ENCODE measurements around the gene USP25.

Gene USP25

DNA sequence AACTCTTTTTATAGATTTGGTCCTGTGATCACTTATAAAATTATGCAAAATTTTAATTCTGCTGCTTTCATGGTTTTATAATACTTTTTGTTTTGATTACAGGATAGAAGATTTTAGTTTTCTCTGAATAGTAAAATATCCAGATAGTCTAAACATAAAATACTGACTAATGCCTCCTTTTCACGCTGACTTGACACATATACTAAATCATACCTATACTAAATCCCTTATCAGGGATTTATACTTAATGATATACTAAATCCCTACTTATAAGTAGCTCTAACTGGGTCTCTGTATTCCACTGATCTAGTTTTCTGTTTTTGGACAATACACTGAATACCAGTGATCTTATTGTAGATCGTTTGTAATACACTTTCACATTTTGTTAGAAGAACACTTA, 128.0 kb downstream of the USP25 start:
- Histone ChIP-seq H3K9me3 (ENCODE audit: insufficient read depth, low read length) (no peaks in the 10 kb centered on the region), H3K36me3 (ENCODE audit: insufficient read depth, insufficient read length, low read length) (peaks cover 4% of the 10 kb centered on the region), H3K4me3 (ENCODE audit: insufficient read length, low read depth) (no peak overlapping the region), H3K27me3 (ENCODE audit: insufficient read depth, insufficient read length) (no peaks in the 10 kb centered on the region), H3K4me1 (ENCODE audit: insufficient read depth, insufficient read length) (no peaks in the 10 kb centered on the region), H3K9ac (ENCODE audit: insufficient read length, low read depth) (no peak overlapping the region)
- no peak for DNase-seq (ENCODE audit: low read depth, low spot score)
- TF ChIP-seq SUZ12 (IDR thresholded peaks at IDR 0.05; ENCODE audit: extremely low read depth, insufficient read depth, insufficient read length) (no peak), ZNF274 (IDR thresholded peaks at IDR 0.05; ENCODE audit: low read depth, low read length) (no peak), YY1 (IDR thresholded peaks at IDR 0.05; ENCODE audit: insufficient read depth, insufficient read length) (no peak)

DNA sequence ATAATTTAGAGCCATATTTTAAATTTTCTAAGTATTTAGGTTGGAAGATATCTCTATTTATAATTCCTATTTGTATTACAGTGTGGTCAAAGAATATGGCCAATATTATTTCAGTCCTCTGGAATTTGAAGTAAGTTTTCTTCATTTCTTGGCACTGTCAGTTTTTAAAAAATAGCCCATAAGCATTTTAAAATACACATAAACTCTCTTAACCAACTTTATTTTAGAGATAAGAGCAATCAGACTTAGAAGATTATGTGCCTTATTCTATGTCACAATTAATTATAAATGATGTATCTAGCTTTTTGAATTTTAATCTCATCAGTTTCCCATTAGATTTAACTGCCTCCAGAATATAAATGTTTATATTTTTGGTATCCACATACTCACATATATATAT, 130.8 kb downstream of the USP25 start:
- no peak for DNase-seq (ENCODE audit: low read depth, low spot score)
- TF ChIP-seq YY1 (IDR thresholded peaks at IDR 0.05; ENCODE audit: insufficient read depth, insufficient read length) (no peak), ZNF274 (IDR thresholded peaks at IDR 0.05; ENCODE audit: low read depth, low read length) (no peak), SUZ12 (IDR thresholded peaks at IDR 0.05; ENCODE audit: extremely low read depth, insufficient read depth, insufficient read length) (no peak)
- H3K4me1 ChIP-seq (ENCODE audit: insufficient read depth, insufficient read length) = no peaks in the 10 kb centered on the region
- peaks cover 9% of the 10 kb centered on the region for H3K36me3 ChIP-seq (ENCODE audit: insufficient read depth, insufficient read length, low read length)
- no peak overlapping the region for H3K9ac ChIP-seq (ENCODE audit: insufficient read length, low read depth)
- H3K27me3 ChIP-seq (ENCODE audit: insufficient read depth, insufficient read length) = no peaks in the 10 kb centered on the region
- no peak overlapping the region for H3K4me3 ChIP-seq (ENCODE audit: insufficient read length, low read depth)
- no peaks in the 10 kb centered on the region for H3K9me3 ChIP-seq (ENCODE audit: insufficient read depth, low read length)

DNA sequence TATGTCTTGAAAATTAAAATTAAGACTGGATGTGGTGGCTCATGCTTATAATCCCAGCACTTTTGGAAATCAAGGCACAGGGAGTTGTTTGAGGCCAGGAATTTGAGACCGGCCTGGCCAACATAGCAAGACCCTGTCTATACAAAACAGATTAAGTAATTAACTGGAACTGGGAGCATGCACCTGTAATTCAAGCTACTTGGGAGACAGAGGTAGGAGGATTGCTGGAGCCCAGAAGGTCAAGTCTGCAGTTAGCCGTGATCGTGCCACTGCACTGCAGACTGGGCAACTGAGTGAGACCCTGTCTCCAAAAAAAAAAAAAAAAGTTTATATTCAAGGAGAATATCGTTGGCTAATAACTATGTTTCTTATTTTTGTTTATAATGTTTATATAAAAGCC, 139.2 kb downstream of the USP25 start:
- no peaks in the 10 kb centered on the region for H3K9me3 ChIP-seq (ENCODE audit: insufficient read depth, low read length)
- peaks cover 31% of the 10 kb centered on the region for H3K36me3 ChIP-seq (ENCODE audit: insufficient read depth, insufficient read length, low read length)
- no peaks in the 10 kb centered on the region for H3K4me1 ChIP-seq (ENCODE audit: insufficient read depth, insufficient read length)
- H3K9ac ChIP-seq (ENCODE audit: insufficient read length, low read depth) = no peak overlapping the region
- DNase-seq (ENCODE audit: low read depth, low spot score) = no peak
- no peak overlapping the region for H3K4me3 ChIP-seq (ENCODE audit: insufficient read length, low read depth)
- no peaks in the 10 kb centered on the region for H3K27me3 ChIP-seq (ENCODE audit: insufficient read depth, insufficient read length)
- TF ChIP-seq SUZ12 (IDR thresholded peaks at IDR 0.05; ENCODE audit: extremely low read depth, insufficient read depth, insufficient read length) (no peak), YY1 (IDR thresholded peaks at IDR 0.05; ENCODE audit: insufficient read depth, insufficient read length) (no peak), ZNF274 (IDR thresholded peaks at IDR 0.05; ENCODE audit: low read depth, low read length) (no peak)

DNA sequence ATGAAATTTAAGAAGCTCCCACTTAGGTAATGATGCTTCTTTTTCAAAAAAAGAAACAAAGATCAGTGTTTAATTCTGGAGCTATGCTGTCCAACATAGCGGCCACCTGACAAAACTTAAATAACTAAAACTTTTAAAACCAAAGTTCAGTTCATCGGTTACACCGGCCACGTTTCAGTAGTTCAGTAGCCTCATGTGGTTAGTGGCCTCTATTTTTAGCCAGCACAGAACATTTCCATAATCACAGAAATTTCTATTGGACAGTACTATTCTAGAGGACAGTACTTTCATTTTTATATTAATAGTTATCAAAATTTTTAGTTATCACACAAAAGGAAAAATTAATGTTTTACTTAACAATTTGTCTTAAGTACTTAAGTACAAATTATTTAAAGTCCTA, 141.0 kb downstream of the USP25 start:
- no peak overlapping the region for H3K9ac ChIP-seq (ENCODE audit: insufficient read length, low read depth)
- no peaks in the 10 kb centered on the region for H3K9me3 ChIP-seq (ENCODE audit: insufficient read depth, low read length)
- no peak for DNase-seq (ENCODE audit: low read depth, low spot score)
- H3K27me3 ChIP-seq (ENCODE audit: insufficient read depth, insufficient read length) = no peaks in the 10 kb centered on the region
- H3K4me1 ChIP-seq (ENCODE audit: insufficient read depth, insufficient read length) = no peaks in the 10 kb centered on the region
- no peak overlapping the region for H3K4me3 ChIP-seq (ENCODE audit: insufficient read length, low read depth)
- no peak for TF ChIP-seq ZNF274 (IDR thresholded peaks at IDR 0.05; ENCODE audit: low read depth, low read length)
- TF ChIP-seq YY1 (IDR thresholded peaks at IDR 0.05; ENCODE audit: insufficient read depth, insufficient read length) = no peak
- peaks cover 37% of the 10 kb centered on the region for H3K36me3 ChIP-seq (ENCODE audit: insufficient read depth, insufficient read length, low read length)

DNA sequence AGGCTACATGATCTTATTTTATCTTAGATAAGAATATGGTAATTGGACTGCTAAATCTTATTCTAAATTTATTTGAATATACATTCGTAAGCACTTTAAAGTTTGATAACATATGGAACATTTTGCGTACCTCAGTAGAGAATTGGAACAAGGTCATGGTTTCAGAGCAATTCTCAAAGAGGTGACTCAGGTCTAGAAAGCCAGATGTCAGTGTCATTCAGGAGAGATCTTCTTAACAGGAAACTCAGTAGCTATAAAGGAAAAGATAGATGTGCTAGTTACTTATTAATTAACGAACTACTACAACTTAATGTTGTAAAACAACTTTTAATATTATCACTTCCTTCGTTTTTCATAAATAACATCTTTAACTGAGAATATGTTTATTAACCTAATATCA, 142.5 kb downstream of the USP25 start:
- Histone ChIP-seq H3K27me3 (ENCODE audit: insufficient read depth, insufficient read length) (no peaks in the 10 kb centered on the region), H3K4me1 (ENCODE audit: insufficient read depth, insufficient read length) (no peaks in the 10 kb centered on the region), H3K36me3 (ENCODE audit: insufficient read depth, insufficient read length, low read length) (peaks cover 48% of the 10 kb centered on the region), H3K4me3 (ENCODE audit: insufficient read length, low read depth) (no peak overlapping the region), H3K9me3 (ENCODE audit: insufficient read depth, low read length) (no peaks in the 10 kb centered on the region), H3K9ac (ENCODE audit: insufficient read length, low read depth) (no peak overlapping the region)
- TF ChIP-seq ZNF274 (IDR thresholded peaks at IDR 0.05; ENCODE audit: low read depth, low read length) (no peak), SUZ12 (IDR thresholded peaks at IDR 0.05; ENCODE audit: extremely low read depth, insufficient read depth, insufficient read length) (no peak), YY1 (IDR thresholded peaks at IDR 0.05; ENCODE audit: insufficient read depth, insufficient read length) (no peak)
- DNase-seq (ENCODE audit: low read depth, low spot score) = no peak

DNA sequence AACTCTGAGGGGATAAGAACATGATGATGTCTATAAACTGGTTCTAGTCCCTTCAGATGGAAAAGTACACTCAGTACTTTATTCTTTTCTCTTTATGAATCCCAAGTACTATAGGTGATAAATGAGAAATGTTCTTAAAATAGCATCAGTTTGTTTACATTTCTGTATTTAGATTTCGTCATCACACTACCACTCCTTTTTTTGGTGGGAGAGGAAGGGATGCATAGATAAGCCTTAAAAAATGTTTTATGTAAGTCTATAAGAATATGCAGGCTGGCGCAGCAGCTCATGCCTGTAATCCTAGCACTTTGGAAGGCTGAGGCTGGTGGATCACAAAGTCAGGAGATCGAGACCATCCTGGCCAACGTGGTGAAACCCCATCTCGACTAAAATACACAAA, 144.8 kb downstream of the USP25 start:
- peaks cover 54% of the 10 kb centered on the region for H3K36me3 ChIP-seq (ENCODE audit: insufficient read depth, insufficient read length, low read length)
- TF ChIP-seq SUZ12 (IDR thresholded peaks at IDR 0.05; ENCODE audit: extremely low read depth, insufficient read depth, insufficient read length) (no peak), ZNF274 (IDR thresholded peaks at IDR 0.05; ENCODE audit: low read depth, low read length) (no peak), YY1 (IDR thresholded peaks at IDR 0.05; ENCODE audit: insufficient read depth, insufficient read length) (no peak)

DNA sequence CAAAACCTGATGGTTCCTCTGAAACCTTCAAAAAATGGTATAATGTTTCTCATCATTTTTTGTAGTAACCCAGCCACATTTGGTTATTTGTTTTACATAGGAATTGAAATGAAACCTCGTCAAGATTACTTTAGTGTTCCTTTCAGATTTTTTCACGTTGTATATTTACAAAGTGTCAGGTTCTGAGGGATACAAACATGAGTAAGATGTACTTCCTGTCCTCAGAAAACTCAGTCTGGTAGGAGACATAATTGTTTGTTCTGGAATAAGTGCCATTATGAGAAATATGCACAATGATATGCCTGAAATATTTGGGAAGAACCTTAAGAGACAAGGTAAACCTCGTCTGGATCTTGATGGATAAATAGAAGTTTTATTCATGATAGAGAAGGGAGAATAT, 145.5 kb downstream of the USP25 start:
- no peak overlapping the region for H3K9ac ChIP-seq (ENCODE audit: insufficient read length, low read depth)
- TF ChIP-seq YY1 (IDR thresholded peaks at IDR 0.05; ENCODE audit: insufficient read depth, insufficient read length) (no peak), SUZ12 (IDR thresholded peaks at IDR 0.05; ENCODE audit: extremely low read depth, insufficient read depth, insufficient read length) (no peak), ZNF274 (IDR thresholded peaks at IDR 0.05; ENCODE audit: low read depth, low read length) (no peak)

More for the DNA sequence above, 144.8 kb downstream of the USP25 start:
- no peaks in the 10 kb centered on the region for H3K9me3 ChIP-seq (ENCODE audit: insufficient read depth, low read length)
- no peak overlapping the region for H3K4me3 ChIP-seq (ENCODE audit: insufficient read length, low read depth)
- H3K4me1 ChIP-seq (ENCODE audit: insufficient read depth, insufficient read length) = no peaks in the 10 kb centered on the region
- DNase-seq (ENCODE audit: low read depth, low spot score) = no peak
- H3K9ac ChIP-seq (ENCODE audit: insufficient read length, low read depth) = no peak overlapping the region
- H3K27me3 ChIP-seq (ENCODE audit: insufficient read depth, insufficient read length) = no peaks in the 10 kb centered on the region

DNA sequence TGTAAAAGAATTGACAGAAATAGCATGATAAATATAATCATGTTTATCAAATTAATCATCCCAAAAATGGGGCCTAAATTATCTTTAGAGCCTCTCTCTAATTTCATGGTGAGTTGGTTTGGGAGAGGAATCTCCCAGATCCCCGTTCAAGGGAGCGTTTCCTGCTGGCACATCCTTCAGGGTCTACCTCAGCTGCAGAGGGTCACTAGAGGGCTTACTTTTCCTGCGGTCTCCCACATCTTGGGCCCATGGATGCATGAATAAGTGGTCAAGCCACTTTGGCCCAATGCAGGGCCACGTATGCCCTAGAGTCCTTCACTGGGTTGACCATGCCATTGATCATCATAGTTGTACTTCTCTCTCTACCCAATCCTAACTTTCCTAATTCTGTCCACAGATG, 164.1 kb downstream of the USP25 start:
- no peak for TF ChIP-seq SUZ12 (IDR thresholded peaks at IDR 0.05; ENCODE audit: extremely low read depth, insufficient read depth, insufficient read length)
- TF ChIP-seq ZNF274 (IDR thresholded peaks at IDR 0.05; ENCODE audit: low read depth, low read length) = no peak
- no peak for TF ChIP-seq YY1 (IDR thresholded peaks at IDR 0.05; ENCODE audit: insufficient read depth, insufficient read length)
- Histone ChIP-seq H3K4me3 (ENCODE audit: insufficient read length, low read depth) (no peak overlapping the region), H3K36me3 (ENCODE audit: insufficient read depth, insufficient read length, low read length) (no peaks in the 10 kb centered on the region), H3K9me3 (ENCODE audit: insufficient read depth, low read length) (no peaks in the 10 kb centered on the region), H3K4me1 (ENCODE audit: insufficient read depth, insufficient read length) (no peaks in the 10 kb centered on the region), H3K27me3 (ENCODE audit: insufficient read depth, insufficient read length) (no peaks in the 10 kb centered on the region), H3K9ac (ENCODE audit: insufficient read length, low read depth) (no peak overlapping the region)
- no peak for DNase-seq (ENCODE audit: low read depth, low spot score)

More for the DNA sequence above, 145.5 kb downstream of the USP25 start:
- H3K4me3 ChIP-seq (ENCODE audit: insufficient read length, low read depth) = no peak overlapping the region
- H3K36me3 ChIP-seq (ENCODE audit: insufficient read depth, insufficient read length, low read length) = peaks cover 56% of the 10 kb centered on the region
- H3K4me1 ChIP-seq (ENCODE audit: insufficient read depth, insufficient read length) = no peaks in the 10 kb centered on the region
- H3K9me3 ChIP-seq (ENCODE audit: insufficient read depth, low read length) = peaks cover 6% of the 10 kb centered on the region
- no peak for DNase-seq (ENCODE audit: low read depth, low spot score)
- no peaks in the 10 kb centered on the region for H3K27me3 ChIP-seq (ENCODE audit: insufficient read depth, insufficient read length)

Data from NT2/D1 (cell line).